ENCODE data around the gene PPP4R2.

Gene PPP4R2, protein sequence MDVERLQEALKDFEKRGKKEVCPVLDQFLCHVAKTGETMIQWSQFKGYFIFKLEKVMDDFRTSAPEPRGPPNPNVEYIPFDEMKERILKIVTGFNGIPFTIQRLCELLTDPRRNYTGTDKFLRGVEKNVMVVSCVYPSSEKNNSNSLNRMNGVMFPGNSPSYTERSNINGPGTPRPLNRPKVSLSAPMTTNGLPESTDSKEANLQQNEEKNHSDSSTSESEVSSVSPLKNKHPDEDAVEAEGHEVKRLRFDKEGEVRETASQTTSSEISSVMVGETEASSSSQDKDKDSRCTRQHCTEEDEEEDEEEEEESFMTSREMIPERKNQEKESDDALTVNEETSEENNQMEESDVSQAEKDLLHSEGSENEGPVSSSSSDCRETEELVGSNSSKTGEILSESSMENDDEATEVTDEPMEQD

GRCh38 chr3:72996473-72997333, at the start of gene PPP4R2:
Gene PPP4R2, plus strand, starts transcription at chr3:72996811. Its CDS starts 227 bp downstream, at chr3:72997038.
- Mint-ChIP-seq H3K27ac (peak within 1 kb of the TSS; percentile 92), H3K36me3 (ENCODE audit: low read depth) (peaks cover 45% of the 10 kb centered on the region), H3K27me3 (no peaks in the 10 kb centered on the region), H3K9me3 (no peaks in the 10 kb centered on the region), H3K4me3 (peak within 1 kb of the TSS; percentile 88), H3K4me1 (ENCODE audit: low read depth) (peaks cover 41% of the 10 kb centered on the region)
- peak; percentile 96 for DNase-seq

GRCh38 chr3:72947715-72948490, 48.7 kb upstream of the PPP4R2 start:
- H3K27me3 Mint-ChIP-seq: no peaks in the 10 kb centered on the region
- no peaks in the 10 kb centered on the region for H3K36me3 Mint-ChIP-seq (ENCODE audit: low read depth)
- DNase-seq: no peak
- H3K4me3 Mint-ChIP-seq: no peak overlapping the region
- no peaks in the 10 kb centered on the region for H3K9me3 Mint-ChIP-seq
- H3K4me1 Mint-ChIP-seq (ENCODE audit: low read depth): peaks cover 30% of the 10 kb centered on the region
- no peak overlapping the region for H3K27ac Mint-ChIP-seq

- no peak overlapping the region for H3K27ac Mint-ChIP-seq
- no peak overlapping the region for H3K4me3 Mint-ChIP-seq
- H3K27me3 Mint-ChIP-seq: no peaks in the 10 kb centered on the region
- DNase-seq: no peak
- H3K9me3 Mint-ChIP-seq: no peaks in the 10 kb centered on the region
- H3K4me1 Mint-ChIP-seq (ENCODE audit: low read depth): peaks cover 30% of the 10 kb centered on the region
- no peaks in the 10 kb centered on the region for H3K36me3 Mint-ChIP-seq (ENCODE audit: low read depth)
Measured at GRCh38 chr3:72949016-72949415, 47.6 kb upstream of the PPP4R2 start.

- Mint-ChIP-seq H3K4me1 (ENCODE audit: low read depth) (peaks cover 28% of the 10 kb centered on the region), H3K9me3 (no peaks in the 10 kb centered on the region), H3K4me3 (no peak overlapping the region), H3K36me3 (ENCODE audit: low read depth) (no peaks in the 10 kb centered on the region), H3K27me3 (no peaks in the 10 kb centered on the region), H3K27ac (no peak overlapping the region)
- no peak for DNase-seq
Measured at GRCh38 chr3:72950372-72950771, 46.2 kb upstream of the PPP4R2 start.

GRCh38 chr3:72950801-72951200, 45.8 kb upstream of the PPP4R2 start:
- Mint-ChIP-seq H3K36me3 (ENCODE audit: low read depth) (no peaks in the 10 kb centered on the region), H3K4me1 (ENCODE audit: low read depth) (peaks cover 24% of the 10 kb centered on the region), H3K27ac (no peak overlapping the region), H3K9me3 (no peaks in the 10 kb centered on the region), H3K4me3 (no peak overlapping the region), H3K27me3 (no peaks in the 10 kb centered on the region)
- no peak for DNase-seq

DNA sequence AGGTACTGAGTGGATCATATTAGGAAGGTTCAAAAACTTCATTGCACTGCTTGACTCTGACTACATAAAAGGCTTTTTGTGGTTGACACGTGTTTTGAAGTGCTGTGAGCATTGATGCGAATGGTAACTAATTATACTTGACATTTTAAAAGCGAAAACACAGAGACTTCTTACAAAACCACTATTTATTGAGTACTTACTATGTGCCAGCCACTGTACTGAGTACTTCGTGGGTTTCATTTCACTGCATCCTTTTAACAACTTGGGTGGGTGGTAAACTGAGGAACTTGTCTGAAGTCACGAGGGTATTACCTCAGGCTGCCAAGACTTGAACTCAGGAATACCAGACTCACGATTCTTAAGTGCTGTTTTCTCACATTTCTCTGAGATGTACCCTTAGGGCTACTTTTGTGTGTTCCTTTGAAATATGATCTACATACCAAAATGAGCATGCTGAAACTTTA, 45.3 kb upstream of the PPP4R2 start:
- Mint-ChIP-seq H3K4me3 (no peak overlapping the region), H3K36me3 (ENCODE audit: low read depth) (no peaks in the 10 kb centered on the region), H3K27ac (no peak overlapping the region), H3K4me1 (ENCODE audit: low read depth) (peaks cover 22% of the 10 kb centered on the region), H3K9me3 (no peaks in the 10 kb centered on the region), H3K27me3 (no peaks in the 10 kb centered on the region)
- DNase-seq: no peak

DNA sequence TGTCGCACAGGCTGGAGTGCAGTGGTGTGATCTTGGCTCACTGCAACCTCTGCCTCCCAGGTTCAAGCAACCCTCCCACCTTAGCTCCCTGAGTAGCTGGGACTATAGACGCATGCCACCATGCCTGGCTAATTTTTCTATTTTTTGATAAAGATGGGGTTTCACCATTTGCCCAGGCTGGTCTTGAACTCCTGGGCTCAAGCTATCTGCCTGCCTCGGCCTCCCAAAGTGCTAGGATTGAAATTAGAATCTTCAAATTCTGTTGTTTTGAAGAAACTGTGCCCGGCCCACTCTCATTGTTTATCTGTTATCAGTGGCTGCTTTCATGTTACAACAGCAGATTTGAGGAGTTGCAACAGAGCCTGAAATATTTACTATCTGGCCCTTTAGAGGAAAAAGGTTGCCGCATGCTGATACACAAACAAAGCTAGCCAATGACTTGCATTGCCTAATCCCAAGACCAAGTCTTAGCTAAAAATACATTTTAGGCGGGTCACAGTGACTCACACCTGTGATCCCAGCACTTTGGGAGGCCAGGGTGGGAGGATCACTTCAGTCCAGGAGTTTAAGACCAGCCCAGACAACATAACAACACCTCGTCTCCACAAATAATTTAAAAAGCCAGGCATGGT, 43.2 kb upstream of the PPP4R2 start:
- H3K4me3 Mint-ChIP-seq: no peak overlapping the region
- no peak for DNase-seq
- H3K27ac Mint-ChIP-seq: no peak overlapping the region
- H3K4me1 Mint-ChIP-seq (ENCODE audit: low read depth): peaks cover 22% of the 10 kb centered on the region
- H3K27me3 Mint-ChIP-seq: no peaks in the 10 kb centered on the region
- H3K9me3 Mint-ChIP-seq: no peaks in the 10 kb centered on the region
- H3K36me3 Mint-ChIP-seq (ENCODE audit: low read depth): no peaks in the 10 kb centered on the region

- no peaks in the 10 kb centered on the region for H3K9me3 Mint-ChIP-seq
- H3K4me3 Mint-ChIP-seq: no peak overlapping the region
- no peaks in the 10 kb centered on the region for H3K36me3 Mint-ChIP-seq (ENCODE audit: low read depth)
- H3K27ac Mint-ChIP-seq: no peak overlapping the region
- no peak for DNase-seq
- H3K4me1 Mint-ChIP-seq (ENCODE audit: low read depth): peaks cover 24% of the 10 kb centered on the region
- no peaks in the 10 kb centered on the region for H3K27me3 Mint-ChIP-seq
Measured at GRCh38 chr3:72957297-72957696, 39.3 kb upstream of the PPP4R2 start.

GRCh38 chr3:72959336-72959735, 37.3 kb upstream of the PPP4R2 start:
- Mint-ChIP-seq H3K27ac (no peak overlapping the region), H3K4me3 (no peak overlapping the region), H3K27me3 (no peaks in the 10 kb centered on the region), H3K9me3 (no peaks in the 10 kb centered on the region), H3K36me3 (ENCODE audit: low read depth) (no peaks in the 10 kb centered on the region), H3K4me1 (ENCODE audit: low read depth) (peaks cover 22% of the 10 kb centered on the region)
- no peak for DNase-seq

GRCh38 chr3:72960812-72961518, 35.6 kb upstream of the PPP4R2 start:
- Mint-ChIP-seq H3K27me3 (no peaks in the 10 kb centered on the region), H3K36me3 (ENCODE audit: low read depth) (no peaks in the 10 kb centered on the region), H3K9me3 (no peaks in the 10 kb centered on the region), H3K4me1 (ENCODE audit: low read depth) (peaks cover 37% of the 10 kb centered on the region), H3K4me3 (no peak overlapping the region), H3K27ac (peak overlapping the region; percentile 63)
- DNase-seq: no peak

DNA sequence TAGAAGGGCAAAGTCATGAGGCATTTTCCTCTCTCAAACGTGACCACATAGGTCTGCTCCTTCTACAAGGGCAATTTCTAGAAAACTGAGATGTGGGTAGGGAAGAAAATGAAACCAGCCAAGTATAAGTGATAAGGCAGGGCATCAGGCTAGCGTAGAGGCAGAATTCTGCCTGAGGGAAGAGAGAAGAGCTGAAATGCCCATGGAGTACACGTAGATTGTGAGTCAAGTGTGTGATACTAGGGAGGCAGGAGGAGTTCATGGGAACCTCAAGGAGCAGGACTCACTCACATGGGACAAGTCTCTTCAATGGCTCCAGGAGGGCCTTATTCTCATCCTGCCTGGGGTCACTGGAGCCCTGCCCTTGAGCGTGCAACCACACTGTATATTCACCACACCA, 34.9 kb upstream of the PPP4R2 start:
- Mint-ChIP-seq H3K4me1 (ENCODE audit: low read depth) (peaks cover 40% of the 10 kb centered on the region), H3K27me3 (no peaks in the 10 kb centered on the region), H3K4me3 (no peak overlapping the region), H3K27ac (peak overlapping the region; percentile 63), H3K36me3 (ENCODE audit: low read depth) (no peaks in the 10 kb centered on the region), H3K9me3 (no peaks in the 10 kb centered on the region)
- DNase-seq: no peak

GRCh38 chr3:72962317-72962716, 34.3 kb upstream of the PPP4R2 start:
- Mint-ChIP-seq H3K27me3 (no peaks in the 10 kb centered on the region), H3K4me1 (ENCODE audit: low read depth) (peaks cover 45% of the 10 kb centered on the region), H3K4me3 (no peak overlapping the region), H3K36me3 (ENCODE audit: low read depth) (no peaks in the 10 kb centered on the region), H3K9me3 (no peaks in the 10 kb centered on the region), H3K27ac (no peak overlapping the region)
- DNase-seq: no peak

DNA sequence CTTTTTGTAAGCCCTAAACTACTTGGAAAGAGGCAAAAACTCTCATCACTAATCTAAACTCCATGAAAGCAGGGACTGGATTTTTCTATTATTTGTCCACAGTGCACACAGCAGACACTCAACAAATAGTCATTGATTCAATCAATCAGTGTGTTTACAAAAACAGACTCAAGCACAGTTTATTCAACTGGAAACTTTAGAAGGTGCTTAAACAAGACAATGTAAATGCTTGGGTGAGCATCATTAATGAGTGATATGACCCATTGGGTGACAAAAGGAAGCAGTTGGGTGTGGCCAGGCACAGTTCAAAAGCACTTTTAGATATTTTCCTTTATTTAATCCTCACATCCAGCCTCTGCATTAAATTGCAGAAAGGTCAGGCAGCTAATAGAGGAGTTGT, 32.0 kb upstream of the PPP4R2 start:
- H3K4me1 Mint-ChIP-seq (ENCODE audit: low read depth): peaks cover 47% of the 10 kb centered on the region

More for the DNA sequence above, 32.0 kb upstream of the PPP4R2 start:
- Mint-ChIP-seq H3K9me3 (no peaks in the 10 kb centered on the region), H3K27ac (no peak overlapping the region), H3K36me3 (ENCODE audit: low read depth) (no peaks in the 10 kb centered on the region), H3K27me3 (no peaks in the 10 kb centered on the region), H3K4me3 (no peak overlapping the region)
- no peak for DNase-seq
